Left lung (tissue), 10 donors: Measurements from ENCODE around the gene FGF3. TPM values are rescaled to one million over a fixed set of nuclear protein-coding genes. Genes with fewer than 3 reads are reported as not detected.

Source experiments
- ATAC-seq: fragments of 200-7000 bp; cut with Tn5 transposase; one replicate; pipeline ENCODE4 v1.9.1; 2020; ENCODE audit warnings: moderate library complexity
- DNase-seq, 4 donors: peaks; one replicate each; pipeline ENCODE4 v3.0.0-alpha.2; 2013 to 2020
- H3K27ac ChIP-seq, 2 donors: fragments of 200-600 bp; sonication (generic) in 1 of 2; one replicate each; pipeline versions ENCODE4 v1.5.0 to v1.8.0; 2020 to 2021
- H3K27me3 ChIP-seq, 2 donors: fragments of 200-600 bp; sonication (generic) in 1 of 2; one replicate each; pipeline versions ENCODE4 v1.5.0 to v1.8.0; 2020 to 2021
- H3K36me3 ChIP-seq, 2 donors: fragments of 200-600 bp; sonication (generic) in 1 of 2; one replicate each; pipeline versions ENCODE4 v1.5.0 to v1.8.0; 2020 to 2021
- H3K4me1 ChIP-seq, 2 donors: fragments of 200-600 bp; one replicate each; pipeline ENCODE4 v1.8.0; 2021
- H3K4me3 ChIP-seq, 2 donors: fragments of 200-600 bp; sonication (generic) in 1 of 2; one replicate each; pipeline versions ENCODE4 v1.5.0 to v1.8.0; 2020 to 2021; ENCODE audit warnings: mild to moderate bottlenecking in 1 of 2
- H3K9me3 ChIP-seq, 2 donors: fragments of 200-600 bp; sonication (generic) in 1 of 2; one replicate each; pipeline versions ENCODE4 v1.5.0 to v1.8.0; 2020 to 2021
- intact Hi-C, 2 donors: fragments of 100-400 bp; cut with DNase I; formaldehyde crosslinking; loops; one replicate each; pipeline versions ENCODE4 v1.11.2 to v1.14.2; 2022
- polyA plus RNA-seq, 6 donors: library from polyadenylated mRNA; unstranded; fragments of 120-200 nt; gene quantifications; one replicate each; pipeline ENCODE4 v1.2.1, GENCODE V29; 2013; ENCODE audit not compliant: insufficient read length in 6 of 6
- total RNA-seq, 2 donors: library from RNA; stranded (reverse); fragmentation: NEBNext Ultra II Directional; extraction: Animal tissue kit (Norgen Biotek cat#: 25700); gene quantifications; one replicate each; pipeline ENCODE4 v1.2.1, GENCODE V29; 2021
- TF ChIP-seq, protein P1 (sequence below), 2 donors: fragments of 200-600 bp; sonication (generic) in 1 of 2; IDR thresholded peaks; one replicate each; pipeline versions ENCODE4 v1.5.0 to v1.8.0; 2021; ENCODE audit warnings: antibody characterized with exemption in 2 of 2
- donor health status: DM: no; HTN: yes; CAD: no.
- donor health status: DM: no; HTN: no; CAD: no.

The FGF3 gene
- total and polyA plus RNA-seq, 8 donors, result not detected

DNA sequence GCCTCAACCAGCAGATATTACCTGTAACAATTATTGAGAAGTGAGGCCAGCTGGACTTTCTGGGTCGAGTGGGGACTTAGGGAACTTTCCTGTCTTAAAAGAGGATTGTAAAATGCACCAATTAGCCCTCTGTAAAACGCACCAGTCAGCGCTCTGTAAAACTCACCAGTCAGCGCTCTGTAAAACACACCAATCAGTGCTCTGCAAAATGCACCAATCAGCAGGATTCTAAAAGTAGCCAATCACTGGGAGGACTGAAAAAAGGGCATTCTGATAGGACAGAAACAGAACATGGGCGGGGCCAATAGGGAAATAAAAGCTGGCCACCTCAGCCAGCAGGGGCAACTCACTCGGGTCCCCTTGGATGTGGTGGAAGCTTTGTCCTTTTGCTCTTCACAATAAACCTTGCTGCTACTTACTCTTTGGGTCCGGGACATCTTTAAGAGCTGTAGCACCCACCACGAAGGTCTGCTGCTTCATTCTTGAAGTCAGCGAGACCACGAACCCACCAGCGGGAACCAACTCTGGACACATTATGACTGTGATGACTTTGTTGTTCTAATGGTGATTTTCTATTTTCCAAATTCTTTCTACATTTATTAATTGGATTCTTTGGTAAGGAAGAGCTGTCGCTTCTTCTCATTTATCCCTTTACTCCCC, 40.2 kb upstream of the FGF3 start:
- Histone ChIP-seq H3K4me1 (no peaks in the 10 kb centered on the region), H3K9me3 (no peaks in the 10 kb centered on the region), H3K36me3 (no peaks in the 10 kb centered on the region), H3K27ac (no peak overlapping the region), H3K4me3 (no peak overlapping the region), H3K27me3 (peaks cover 0 to 54% of the 10 kb centered on the region in 2 donors)
- intact Hi-C loops, result no loop called here
- ATAC-seq, result no peak
- DNase-seq, result peak in 1 of 4 donors; percentile 4
- TF ChIP-seq, protein P1, sequence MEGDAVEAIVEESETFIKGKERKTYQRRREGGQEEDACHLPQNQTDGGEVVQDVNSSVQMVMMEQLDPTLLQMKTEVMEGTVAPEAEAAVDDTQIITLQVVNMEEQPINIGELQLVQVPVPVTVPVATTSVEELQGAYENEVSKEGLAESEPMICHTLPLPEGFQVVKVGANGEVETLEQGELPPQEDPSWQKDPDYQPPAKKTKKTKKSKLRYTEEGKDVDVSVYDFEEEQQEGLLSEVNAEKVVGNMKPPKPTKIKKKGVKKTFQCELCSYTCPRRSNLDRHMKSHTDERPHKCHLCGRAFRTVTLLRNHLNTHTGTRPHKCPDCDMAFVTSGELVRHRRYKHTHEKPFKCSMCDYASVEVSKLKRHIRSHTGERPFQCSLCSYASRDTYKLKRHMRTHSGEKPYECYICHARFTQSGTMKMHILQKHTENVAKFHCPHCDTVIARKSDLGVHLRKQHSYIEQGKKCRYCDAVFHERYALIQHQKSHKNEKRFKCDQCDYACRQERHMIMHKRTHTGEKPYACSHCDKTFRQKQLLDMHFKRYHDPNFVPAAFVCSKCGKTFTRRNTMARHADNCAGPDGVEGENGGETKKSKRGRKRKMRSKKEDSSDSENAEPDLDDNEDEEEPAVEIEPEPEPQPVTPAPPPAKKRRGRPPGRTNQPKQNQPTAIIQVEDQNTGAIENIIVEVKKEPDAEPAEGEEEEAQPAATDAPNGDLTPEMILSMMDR (IDR thresholded peaks at IDR 0.05), result no peak

DNA sequence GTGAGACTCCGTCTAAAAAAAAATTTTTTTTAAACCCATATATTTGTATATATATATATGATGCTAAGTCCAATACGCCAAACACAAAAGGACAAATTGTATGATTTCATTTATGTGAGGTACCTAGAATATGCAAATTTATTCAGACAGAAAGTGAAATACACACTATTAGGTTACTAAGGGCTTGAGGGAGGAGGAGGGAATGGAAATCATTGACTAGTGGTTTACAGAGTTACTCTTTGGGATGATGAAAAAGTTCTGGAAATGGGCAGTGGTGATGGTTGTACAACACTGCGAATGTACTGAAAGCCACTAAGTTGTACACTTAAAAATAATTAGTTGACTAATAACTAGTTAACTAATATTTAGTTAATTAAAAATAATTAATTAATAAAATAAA, 36.2 kb upstream of the FGF3 start:
- Histone ChIP-seq H3K4me3 (no peak overlapping the region), H3K36me3 (no peaks in the 10 kb centered on the region), H3K9me3 (peaks cover 0 to 14% of the 10 kb centered on the region in 2 donors), H3K27ac (no peak overlapping the region), H3K4me1 (no peaks in the 10 kb centered on the region), H3K27me3 (peaks cover 0 to 35% of the 10 kb centered on the region in 2 donors)
- DNase-seq (no peak), ATAC-seq (no peak)
- TF ChIP-seq, protein P1 (IDR thresholded peaks at IDR 0.05), result no peak
- intact Hi-C loops, result no loop called here

DNA sequence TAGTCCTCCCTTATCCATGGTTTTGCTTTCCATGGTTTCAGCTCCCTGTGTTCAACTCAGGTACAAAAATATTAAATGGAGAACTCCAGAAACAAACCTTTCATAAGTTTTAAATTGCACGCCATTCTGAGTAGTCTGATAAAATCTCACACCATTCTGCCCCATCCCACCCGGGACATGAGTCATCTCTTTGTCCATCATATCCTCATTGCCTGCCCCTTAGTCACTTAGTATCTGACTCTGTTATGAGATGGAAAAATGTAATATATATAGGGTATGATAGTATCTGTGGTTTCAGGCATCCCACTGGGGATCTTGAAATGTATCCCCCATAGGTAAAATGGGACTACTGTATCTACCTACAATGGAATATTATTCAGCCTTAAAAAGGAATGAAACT, 35.5 kb upstream of the FGF3 start:
- Histone ChIP-seq H3K9me3 (peaks cover 0 to 14% of the 10 kb centered on the region in 2 donors), H3K4me3 (no peak overlapping the region), H3K36me3 (no peaks in the 10 kb centered on the region), H3K4me1 (no peaks in the 10 kb centered on the region), H3K27me3 (peaks cover 0 to 35% of the 10 kb centered on the region in 2 donors), H3K27ac (no peak overlapping the region)
- TF ChIP-seq, protein P1 (IDR thresholded peaks at IDR 0.05), result no peak
- DNase-seq (no peak), ATAC-seq (no peak)
- intact Hi-C loops, result no loop called here

DNA sequence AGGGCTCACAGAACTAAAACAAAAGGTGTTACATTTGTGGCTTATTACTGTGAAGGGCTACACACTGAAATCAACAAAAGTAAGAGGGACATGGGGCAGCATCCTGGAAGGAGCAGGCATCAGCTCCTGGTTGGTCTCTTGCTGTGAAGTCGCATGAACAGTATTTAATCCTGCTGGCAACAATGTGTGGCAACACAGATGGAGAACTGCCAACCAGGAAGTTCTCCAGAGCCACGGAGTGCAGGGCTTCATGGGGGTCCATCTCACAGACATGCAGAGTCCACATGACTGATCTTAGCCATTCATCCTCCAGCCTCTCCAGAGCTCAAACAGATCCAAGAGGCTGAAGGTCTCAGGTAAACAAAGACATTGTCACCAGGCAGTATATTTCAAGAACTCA, 32.8 kb upstream of the FGF3 start:
- Histone ChIP-seq H3K27me3 (peaks cover 0 to 40% of the 10 kb centered on the region in 2 donors), H3K4me1 (no peaks in the 10 kb centered on the region)
- intact Hi-C loops, result no loop called here

DNA sequence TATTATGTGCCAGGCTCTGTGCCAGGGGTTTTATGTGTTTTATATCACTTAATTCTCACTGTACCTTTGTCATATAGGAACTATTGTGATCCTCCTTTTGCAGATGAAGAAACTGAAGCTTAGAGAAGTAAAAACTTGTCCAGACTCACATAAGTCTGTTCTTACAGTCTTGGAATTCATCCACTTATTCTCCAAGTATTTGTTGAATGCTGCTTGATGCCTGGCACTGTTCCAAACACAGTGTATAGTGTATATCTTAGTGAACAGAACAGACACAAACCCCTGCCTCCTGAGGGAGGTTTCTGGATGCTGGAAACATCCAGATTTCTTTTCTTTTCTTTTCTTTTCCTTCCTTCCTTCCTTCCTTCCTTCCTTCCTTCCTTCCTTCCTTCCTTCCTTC, 29.0 kb upstream of the FGF3 start:
- Histone ChIP-seq H3K9me3 (peaks cover 0 to 14% of the 10 kb centered on the region in 2 donors), H3K27ac (no peak overlapping the region), H3K4me3 (no peak overlapping the region), H3K4me1 (no peaks in the 10 kb centered on the region), H3K36me3 (no peaks in the 10 kb centered on the region), H3K27me3 (peaks cover 0 to 36% of the 10 kb centered on the region in 2 donors)
- DNase-seq (peak in 2 of 4 donors; percentile 54 to 81), ATAC-seq (no peak)
- TF ChIP-seq, protein P1 (IDR thresholded peaks at IDR 0.05), result no peak
- intact Hi-C loops, result no loop called here

More for the DNA sequence above, 32.8 kb upstream of the FGF3 start:
- TF ChIP-seq, protein P1 (IDR thresholded peaks at IDR 0.05), result no peak
- H3K4me3 ChIP-seq, result no peak overlapping the region
- no peak overlapping the region for H3K27ac ChIP-seq
- H3K36me3 ChIP-seq, result no peaks in the 10 kb centered on the region
- no peak for DNase-seq
- ATAC-seq, result no peak
- peaks cover 0 to 14% of the 10 kb centered on the region in 2 donors for H3K9me3 ChIP-seq
